Right atrium auricular region (tissue), 2 donors: Measurements from ENCODE around the gene NDUFB2. TPM values are rescaled to one million over a fixed set of nuclear protein-coding genes. Genes with fewer than 3 reads are reported as not detected.
"Not testable (repeated sequence)": the region's sequence is repeated elsewhere in the genome, so short reads cannot be mapped to it uniquely, and the experiment has no call there.

Source experiments
- DNase-seq: peaks from one replicate; pipeline ENCODE4 v3.0.0-alpha.2; 2019; ENCODE audit warnings: low spot score
- H3K27ac ChIP-seq, 2 donors: fragments of 200-600 bp; sonication (generic); 1 replicate in 1 of 2; 2 replicates in 1 of 2; pipeline ENCODE4 v1.5.1; 2016 to 2019
- H3K27me3 ChIP-seq, 2 donors: fragments of 200-600 bp; sonication (generic); one replicate each; pipeline versions ENCODE4 v1.5.1 to v1.6.0; 2017 to 2019
- H3K36me3 ChIP-seq: fragments of 200-600 bp; sonication (generic); one replicate; pipeline ENCODE4 v1.5.1; 2016
- H3K4me1 ChIP-seq, 2 donors: fragments of 200-600 bp; sonication (generic); one replicate each; pipeline versions ENCODE4 v1.5.1 to v1.6.0; 2017 to 2019
- H3K4me3 ChIP-seq, 2 donors: fragments of 200-600 bp; sonication (generic); 1 replicate in 1 of 2; 2 replicates in 1 of 2; pipeline ENCODE4 v1.5.1; 2017 to 2019; ENCODE audit warnings: mild to moderate bottlenecking in 1 of 2, moderate library complexity in 1 of 2
- H3K9me3 ChIP-seq, 2 donors: fragments of 200-600 bp; sonication (generic); one replicate each; pipeline ENCODE4 v1.5.1; 2019
- CTCF ChIP-seq, 2 donors: fragments of 200-600 bp; sonication (generic); IDR thresholded peaks; one replicate each; pipeline ENCODE4 v1.5.1; 2019; ENCODE audit warnings: antibody characterized with exemption in 2 of 2
- total RNA-seq, 2 donors: library from RNA; depleted of rRNA; stranded (reverse); fragments of >200 nt; gene quantifications; one replicate each; pipeline ENCODE4 v1.1.0, GENCODE V29; 2016

NDUFB2 gene
- total RNA-seq, 2 donors from 2014 or later = 397 to 767 TPM

- Histone ChIP-seq H3K27me3 (no peaks in the 10 kb centered on the region), H3K9me3 (no peaks in the 10 kb centered on the region), H3K4me1 (no peaks in the 10 kb centered on the region), H3K36me3 (no peaks in the 10 kb centered on the region), H3K4me3 (no peak overlapping the region), H3K27ac (no peak overlapping the region)
- TF ChIP-seq CTCF (IDR thresholded peaks at IDR 0.05) = no peak
- no peak for DNase-seq
Measured at GRCh38 chr7:140732416-140732815, 35.9 kb downstream of the NDUFB2 start.

- no peak overlapping the region for H3K27ac ChIP-seq
- H3K36me3 ChIP-seq = peaks cover 14% of the 10 kb centered on the region
- no peak for TF ChIP-seq CTCF (IDR thresholded peaks at IDR 0.05)
- H3K9me3 ChIP-seq = no peaks in the 10 kb centered on the region
- H3K4me1 ChIP-seq = no peaks in the 10 kb centered on the region
- no peak for DNase-seq
- H3K27me3 ChIP-seq = no peaks in the 10 kb centered on the region
- no peak overlapping the region for H3K4me3 ChIP-seq
Measured at GRCh38 chr7:140734096-140734495, 37.6 kb downstream of the NDUFB2 start.

- H3K27me3 ChIP-seq = no peaks in the 10 kb centered on the region
- no peaks in the 10 kb centered on the region for H3K4me1 ChIP-seq
- no peak for DNase-seq
- no peak for TF ChIP-seq CTCF (IDR thresholded peaks at IDR 0.05)
- no peak overlapping the region for H3K4me3 ChIP-seq
- H3K36me3 ChIP-seq = peaks cover 19% of the 10 kb centered on the region
- H3K9me3 ChIP-seq = no peaks in the 10 kb centered on the region
- H3K27ac ChIP-seq = no peak overlapping the region
Measured at GRCh38 chr7:140734729-140735128, 38.2 kb downstream of the NDUFB2 start.

GRCh38 chr7:140738280-140738679 lies 41.8 kb downstream of the NDUFB2 start:
- TF ChIP-seq CTCF (IDR thresholded peaks at IDR 0.05) = no peak
- DNase-seq = no peak
- H3K4me3 ChIP-seq = no peak overlapping the region
- no peak overlapping the region for H3K27ac ChIP-seq
- no peaks in the 10 kb centered on the region for H3K4me1 ChIP-seq
- H3K9me3 ChIP-seq = no peaks in the 10 kb centered on the region
- H3K36me3 ChIP-seq = peaks cover 25% of the 10 kb centered on the region
- H3K27me3 ChIP-seq = no peaks in the 10 kb centered on the region

GRCh38 chr7:140743255-140743654 lies 46.7 kb downstream of the NDUFB2 start:
- not testable (repeated sequence) for H3K4me1 ChIP-seq, H3K27me3 ChIP-seq, DNase-seq, H3K27ac ChIP-seq, H3K4me3 ChIP-seq, H3K9me3 ChIP-seq
- H3K36me3 ChIP-seq = peaks cover 24% of the 10 kb centered on the region

GRCh38 chr7:140744005-140744404 lies 47.5 kb downstream of the NDUFB2 start:
- no peak overlapping the region for H3K27ac ChIP-seq
- H3K36me3 ChIP-seq = peaks cover 24% of the 10 kb centered on the region
- DNase-seq = no peak

More at GRCh38 chr7:140744005-140744404, 47.5 kb downstream of the NDUFB2 start:
- Histone ChIP-seq H3K4me1 (no peaks in the 10 kb centered on the region), H3K27me3 (no peaks in the 10 kb centered on the region), H3K4me3 (no peak overlapping the region), H3K9me3 (no peaks in the 10 kb centered on the region)
- TF ChIP-seq CTCF (IDR thresholded peaks at IDR 0.05) = no peak
